Fibroblast of pulmonary artery (primary cell): Measurements from ENCODE around the gene ZSCAN21.
A peak's percentile ranks its signal among the peaks of the same experiment; 100 is the strongest.
"Not testable (repeated sequence)": the region's sequence is repeated elsewhere in the genome, so short reads cannot be mapped to it uniquely, and the experiment has no call there.

ENCODE experiments used
- DNase-seq: peaks from one replicate; pipeline ENCODE4 v3.0.0-alpha.2; 2010; ENCODE audit warnings: low read depth
- H3K4me3 ChIP-seq: replicated peaks from 2 replicates; pipeline ENCODE4 v1.5.1; 2011; ENCODE audit warnings: low read depth, mild to moderate bottlenecking, control low read depth, low read length, moderate library complexity
- CTCF ChIP-seq: IDR thresholded peaks from 2 replicates; pipeline ENCODE4 v1.5.1; 2011; ENCODE audit warnings: mild to moderate bottlenecking, control low read depth, low read length, inconsistent platforms; ENCODE audit errors: missing control alignments

Gene ZSCAN21

GRCh38 chr7:100011516-100011915, 38.1 kb upstream of the ZSCAN21 start:
- no peak overlapping the region for H3K4me3 ChIP-seq
- no peak for TF ChIP-seq CTCF
- DNase-seq, result no peak

DNA sequence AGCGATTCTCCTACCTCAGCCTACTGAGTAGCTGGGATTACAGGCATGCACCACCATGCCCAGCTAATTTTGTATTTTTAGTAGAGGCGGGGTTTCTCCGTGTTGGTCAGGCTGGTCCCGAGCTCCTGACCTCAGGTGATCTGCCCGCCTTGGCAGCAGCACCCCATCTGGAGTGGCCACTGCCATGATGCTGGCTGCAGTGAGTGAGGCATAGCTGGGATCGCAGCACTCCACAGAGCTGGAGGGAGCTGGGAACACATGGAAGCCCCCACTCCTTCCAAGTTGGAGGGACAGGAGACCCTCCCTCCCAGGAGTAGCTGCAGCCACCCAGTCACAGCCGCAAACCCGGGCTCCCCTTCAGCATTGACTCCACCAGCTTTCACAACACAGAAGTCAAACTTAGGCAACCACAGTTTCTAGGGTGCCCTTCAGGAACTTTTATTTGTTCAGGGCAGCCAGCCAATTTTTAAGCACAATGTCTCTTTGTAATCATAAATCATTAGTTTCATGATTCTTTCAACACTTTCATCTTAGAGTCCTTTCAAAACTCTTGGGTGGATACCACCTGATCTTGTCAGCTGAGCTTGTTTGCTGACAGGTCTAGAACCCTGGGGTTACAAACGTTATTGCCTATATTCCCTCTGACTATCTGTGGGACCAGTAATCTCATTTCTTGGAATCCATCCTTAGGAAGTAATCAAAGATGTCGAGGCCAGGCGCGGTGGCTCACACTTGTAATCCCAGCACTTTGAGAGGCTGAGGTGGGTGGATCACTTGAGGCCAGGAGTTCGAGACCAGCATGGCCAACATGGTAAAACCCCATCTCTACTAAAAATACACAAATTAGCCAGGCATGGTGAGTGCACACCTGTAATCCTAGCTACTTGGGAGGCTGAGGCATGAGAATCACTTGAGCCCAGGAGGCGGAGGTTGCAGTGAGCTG, 36.9 kb upstream of the ZSCAN21 start:
- not testable (repeated sequence) for H3K4me3 ChIP-seq, DNase-seq

DNA sequence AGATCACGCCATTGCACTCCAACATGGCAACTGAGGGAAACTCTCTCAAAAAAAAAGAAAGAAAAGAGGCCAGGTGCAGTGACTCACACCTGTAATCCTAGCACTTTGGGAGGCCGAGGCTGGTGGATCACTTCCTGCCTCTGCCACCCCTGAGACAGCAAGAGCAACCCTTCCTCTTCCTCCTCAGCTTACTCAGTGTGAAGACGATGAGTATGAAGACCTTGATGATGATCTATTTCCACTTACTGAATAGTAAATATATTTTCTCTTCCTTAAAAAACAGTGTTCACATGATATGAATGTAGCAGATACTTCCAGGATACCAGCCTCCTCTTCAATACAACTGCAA, 36.3 kb upstream of the ZSCAN21 start:
- no peak for TF ChIP-seq CTCF
- DNase-seq, result no peak
- H3K4me3 ChIP-seq, result no peak overlapping the region

- peak; percentile 95 for DNase-seq
- peak within 1 kb of the TSS; percentile 97 for H3K4me3 ChIP-seq
- no peak for TF ChIP-seq CTCF
Measured at GRCh38 chr7:100015232-100016214, 34.1 kb upstream of the ZSCAN21 start, which contains the start of gene ZKSCAN1. Gene ZKSCAN1, plus strand, starts transcription at chr7:100015596. Its CDS starts 7,911 bp downstream, at chr7:100023507.

DNA sequence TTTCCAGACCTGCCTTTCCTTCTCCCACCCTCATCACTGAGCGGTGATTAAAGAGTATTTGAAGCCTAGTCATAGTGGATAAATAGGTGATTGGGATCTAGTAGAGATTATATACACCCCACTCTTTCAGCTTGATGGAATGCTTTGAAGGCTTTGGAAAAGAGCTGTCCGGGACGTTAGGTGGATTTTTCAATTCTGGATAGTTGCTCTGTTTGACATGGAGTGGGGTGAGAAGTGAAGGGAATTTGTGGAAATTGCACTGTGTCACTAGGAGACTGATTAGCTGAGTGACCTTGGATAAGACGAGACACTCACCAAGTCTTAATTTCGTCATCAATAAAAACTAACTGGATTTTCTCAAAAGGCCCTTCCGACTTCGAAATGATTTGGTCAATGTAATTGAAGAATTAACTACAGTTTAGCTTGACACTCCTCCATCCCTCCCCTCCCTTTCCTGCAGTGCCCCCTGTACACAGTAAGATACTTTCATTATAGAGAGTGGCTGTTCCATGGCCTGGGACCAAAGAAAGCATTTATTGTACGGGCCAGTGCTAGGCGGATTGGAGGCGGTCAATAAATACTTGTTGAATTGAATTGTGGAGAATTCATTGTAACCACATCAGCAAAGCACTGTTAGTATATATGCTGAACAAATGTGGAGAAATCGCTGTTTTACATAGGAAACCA, 33.2 kb upstream of the ZSCAN21 start:
- no peak for TF ChIP-seq CTCF
- DNase-seq, result no peak

DNA sequence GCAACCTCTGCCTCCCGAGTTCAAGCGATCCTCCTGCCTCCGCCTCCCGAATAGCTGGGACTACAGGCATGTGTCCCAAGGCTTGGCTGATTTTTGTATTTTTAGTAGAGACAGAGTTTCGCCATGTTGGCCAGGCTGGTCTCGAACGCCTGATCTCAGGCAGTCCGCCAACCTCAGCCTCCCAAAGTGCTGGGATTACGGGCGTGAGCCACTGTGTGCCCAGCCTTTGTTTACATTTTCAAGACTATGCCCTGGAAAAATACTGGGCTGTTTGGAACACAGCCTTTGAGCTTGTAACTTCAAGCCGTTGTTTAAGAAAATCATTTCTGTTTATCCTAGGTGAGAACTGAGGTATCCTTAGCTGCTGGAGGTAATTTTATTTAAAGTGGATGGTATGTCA, 32.3 kb upstream of the ZSCAN21 start:
- H3K4me3 ChIP-seq, result no peak overlapping the region
- DNase-seq, result no peak
- no peak for TF ChIP-seq CTCF

More for the DNA sequence above, 33.2 kb upstream of the ZSCAN21 start:
- peak overlapping the region; percentile 97 for H3K4me3 ChIP-seq
